ENCODE results near the gene ZPBP2. TPM values are rescaled to one million over a fixed set of nuclear protein-coding genes. Genes with fewer than 3 reads are reported as not detected.
"Not testable (repeated sequence)": the region's sequence is repeated elsewhere in the genome, so short reads cannot be mapped to it uniquely, and the experiment has no call there.

ZPBP2 gene
- total RNA-seq, 6 experiments from 2014 or later: not detected

- Mint-ChIP-seq H3K27ac (no peak overlapping the region), H3K27me3 (ENCODE audit: insufficient read depth) (peaks cover 52% of the 10 kb centered on the region), H3K9me3 (peaks cover 14% of the 10 kb centered on the region), H3K36me3 (ENCODE audit: low read depth) (no peaks in the 10 kb centered on the region), H3K4me1 (ENCODE audit: low read depth) (no peaks in the 10 kb centered on the region), H3K4me3 (no peak overlapping the region)
- no peak for TF ChIP-seq CTCF (IDR thresholded peaks at IDR 0.05)
- no peak for DNase-seq
Measured at GRCh38 chr17:39867084-39867879, 720 bp upstream of the ZPBP2 start.

DNA sequence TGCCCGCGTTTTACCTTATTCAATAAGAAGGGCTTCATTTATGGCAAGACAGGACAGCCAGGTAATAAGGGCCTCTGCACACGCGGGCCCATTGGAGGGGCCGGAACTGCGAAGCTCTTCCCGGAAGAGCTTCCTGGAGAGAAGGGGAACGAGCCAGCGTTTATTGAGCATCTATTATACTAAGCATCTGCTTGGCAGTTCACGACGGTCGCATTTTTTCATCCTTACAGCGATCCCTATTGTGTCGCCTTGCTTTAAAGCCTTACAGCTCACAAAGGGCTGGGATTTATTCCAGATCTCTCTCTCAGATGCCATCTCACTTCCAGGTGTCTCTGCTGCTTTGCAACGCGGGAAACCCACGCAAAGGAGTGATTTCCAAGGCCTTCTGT lies 546 bp downstream of the ZPBP2 start:
- Mint-ChIP-seq H3K27ac (no peak overlapping the region), H3K36me3 (ENCODE audit: low read depth) (no peaks in the 10 kb centered on the region), H3K9me3 (peaks cover 14% of the 10 kb centered on the region), H3K27me3 (ENCODE audit: insufficient read depth) (peaks cover 48% of the 10 kb centered on the region), H3K4me3 (no peak overlapping the region), H3K4me1 (ENCODE audit: low read depth) (no peaks in the 10 kb centered on the region)
- no peak for TF ChIP-seq CTCF (IDR thresholded peaks at IDR 0.05)
- no peak for DNase-seq

DNA sequence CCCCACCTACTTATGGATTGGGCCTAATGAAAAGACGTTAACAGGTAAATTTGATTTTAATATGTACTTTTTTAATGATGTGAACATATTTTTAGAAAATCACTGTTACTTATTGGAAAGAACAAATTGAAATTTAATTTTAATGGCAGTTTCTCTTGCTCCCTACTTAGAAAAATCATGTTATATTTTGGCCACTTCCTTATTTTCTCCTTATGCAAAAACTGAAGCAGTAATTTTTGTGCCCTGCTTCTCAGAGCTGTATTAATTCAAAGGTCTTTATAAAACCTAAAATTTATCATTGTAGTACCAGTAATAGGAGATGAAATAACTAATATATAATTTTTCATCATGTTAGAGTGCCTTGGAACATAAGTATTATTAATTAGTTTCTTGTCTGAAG lies 2.8 kb downstream of the ZPBP2 start:
- TF ChIP-seq CTCF (IDR thresholded peaks at IDR 0.05): no peak
- H3K36me3 Mint-ChIP-seq (ENCODE audit: low read depth): no peaks in the 10 kb centered on the region
- no peak overlapping the region for H3K4me3 Mint-ChIP-seq
- peaks cover 14% of the 10 kb centered on the region for H3K9me3 Mint-ChIP-seq
- peaks cover 30% of the 10 kb centered on the region for H3K27me3 Mint-ChIP-seq (ENCODE audit: insufficient read depth)
- no peaks in the 10 kb centered on the region for H3K4me1 Mint-ChIP-seq (ENCODE audit: low read depth)
- H3K27ac Mint-ChIP-seq: no peak overlapping the region
- DNase-seq: no peak

DNA sequence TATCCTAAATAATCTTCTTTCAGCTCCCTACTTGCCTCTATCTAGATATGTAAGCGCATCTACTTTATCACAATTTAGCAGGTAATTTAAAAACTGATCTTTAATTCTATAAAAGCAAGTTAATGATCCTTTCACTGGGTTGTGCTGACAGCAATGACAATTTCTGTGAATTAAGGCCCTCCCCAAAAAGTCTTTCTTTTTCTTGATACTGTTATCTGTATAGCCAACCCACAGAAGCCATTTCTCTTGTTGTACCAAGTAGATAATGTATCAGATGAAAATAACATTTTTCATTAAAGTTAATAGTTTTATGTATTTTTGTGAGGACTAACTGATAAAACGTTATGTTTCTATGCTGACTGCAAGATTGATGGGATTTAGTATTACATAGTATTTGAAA lies 3.8 kb downstream of the ZPBP2 start:
- H3K4me1 Mint-ChIP-seq (ENCODE audit: low read depth): no peaks in the 10 kb centered on the region
- H3K27me3 Mint-ChIP-seq (ENCODE audit: insufficient read depth): peaks cover 24% of the 10 kb centered on the region
- no peak overlapping the region for H3K4me3 Mint-ChIP-seq
- peaks cover 14% of the 10 kb centered on the region for H3K9me3 Mint-ChIP-seq
- H3K36me3 Mint-ChIP-seq (ENCODE audit: low read depth): no peaks in the 10 kb centered on the region
- H3K27ac Mint-ChIP-seq: no peak overlapping the region
- DNase-seq: no peak
- no peak for TF ChIP-seq CTCF (IDR thresholded peaks at IDR 0.05)

DNA sequence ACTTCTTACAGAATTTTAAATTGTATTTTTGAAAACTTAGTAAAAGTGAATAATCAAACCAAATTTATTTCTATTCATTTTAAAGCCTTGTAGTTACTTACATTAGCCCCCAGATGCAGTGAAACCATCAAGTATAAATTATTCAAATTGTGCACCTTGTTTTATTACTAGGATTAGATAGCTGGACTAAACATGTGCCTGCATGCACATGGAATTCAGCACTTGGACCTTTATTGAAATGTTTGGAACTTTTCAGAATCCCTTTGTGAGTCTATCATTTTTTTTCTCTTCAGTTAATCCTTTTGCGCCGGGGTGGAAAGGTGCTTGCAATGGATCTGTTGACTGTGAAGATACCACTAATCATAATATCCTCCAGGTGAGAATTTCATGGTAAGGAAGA lies 4.7 kb downstream of the ZPBP2 start:
- DNase-seq: peak; percentile 40
- Mint-ChIP-seq H3K36me3 (ENCODE audit: low read depth) (no peaks in the 10 kb centered on the region), H3K27me3 (ENCODE audit: insufficient read depth) (peaks cover 21% of the 10 kb centered on the region), H3K4me1 (ENCODE audit: low read depth) (no peaks in the 10 kb centered on the region), H3K27ac (no peak overlapping the region), H3K9me3 (peaks cover 8% of the 10 kb centered on the region; the same call in 1 of the 2 replicates), H3K4me3 (no peak overlapping the region)
- peak; percentile 79 for TF ChIP-seq CTCF (IDR thresholded peaks at IDR 0.05)

- H3K36me3 Mint-ChIP-seq (ENCODE audit: low read depth): not testable (repeated sequence)
Measured at GRCh38 chr17:39886102-39886501, 18.1 kb downstream of the ZPBP2 start.

More at GRCh38 chr17:39886102-39886501, 18.1 kb downstream of the ZPBP2 start:
- H3K4me3 Mint-ChIP-seq; DNase-seq; H3K4me1 Mint-ChIP-seq (ENCODE audit: low read depth); H3K27ac Mint-ChIP-seq; H3K9me3 Mint-ChIP-seq: not testable (repeated sequence)
- H3K27me3 Mint-ChIP-seq (ENCODE audit: insufficient read depth): peaks cover 51% of the 10 kb centered on the region

All from HFFc6 (cell line).